EL (cell line): ENCODE data around the gene USP22.
A peak's percentile ranks its signal among the peaks of the same experiment; 100 is the strongest.
"Not testable (repeated sequence)": the region's sequence is repeated elsewhere in the genome, so short reads cannot be mapped to it uniquely, and the experiment has no call there.

Experiments
- DNase-seq: peaks from one replicate; pipeline ENCODE4 v3.0.0-alpha.2; 2016

USP22 gene

DNA sequence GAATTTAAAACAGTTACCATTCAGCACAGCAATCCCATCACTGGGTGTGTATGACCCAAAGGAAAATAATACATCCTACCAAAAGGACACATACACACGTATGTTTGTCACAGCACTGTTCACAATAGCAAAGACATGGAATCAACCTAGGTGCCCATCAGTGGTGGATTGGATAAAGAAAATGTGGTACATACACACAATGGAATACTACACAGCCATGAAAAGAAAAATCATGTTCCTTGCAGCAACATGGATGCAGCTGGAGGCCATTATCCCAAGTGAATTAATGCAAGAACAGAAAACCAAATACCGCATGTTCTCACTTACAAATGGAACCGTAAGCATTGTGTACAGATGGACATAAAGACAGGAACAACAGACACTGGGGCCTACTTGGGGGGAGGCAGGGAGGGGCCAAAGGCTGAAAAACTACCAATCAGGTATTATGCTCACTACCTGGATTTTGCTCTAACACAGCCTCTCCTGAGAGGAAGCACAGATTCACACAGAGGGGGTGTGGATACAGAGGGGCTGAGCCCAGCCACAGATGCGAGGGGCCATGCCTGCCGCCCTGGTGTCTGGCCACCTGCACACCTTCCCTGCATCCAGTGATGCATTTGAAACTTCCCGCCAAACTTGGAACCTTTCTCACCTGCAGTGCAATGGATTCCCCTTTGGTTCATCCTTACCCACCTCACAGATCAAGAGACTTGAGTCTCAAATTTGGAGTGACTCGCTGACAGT is 55.9 kb downstream of the USP22 start:
- no peak for DNase-seq

- no peak for DNase-seq
Observed at GRCh38 chr17:20983359-20983637, 59.5 kb downstream of the USP22 start.

GRCh38 chr17:20982589-20983358 is 60.0 kb downstream of the USP22 start:
- DNase-seq = no peak

GRCh38 chr17:20981046-20981920 is 61.5 kb downstream of the USP22 start:
- DNase-seq = no peak

DNA sequence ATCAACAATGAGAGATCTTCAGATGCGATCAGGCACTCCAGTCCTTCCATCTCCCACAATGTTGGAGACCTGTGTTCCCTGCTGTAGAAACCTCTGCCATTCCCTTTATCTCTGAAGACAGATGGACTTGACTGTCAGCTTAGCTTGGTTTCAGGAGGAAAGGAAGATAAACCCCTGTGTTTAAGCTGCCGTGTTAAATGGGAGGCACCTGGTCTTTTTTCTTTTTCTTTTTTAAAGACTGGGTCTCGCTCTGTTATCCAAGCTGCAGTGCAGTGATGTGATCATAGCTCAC is 63.1 kb downstream of the USP22 start:
- no peak for DNase-seq

GRCh38 chr17:20979007-20979791 is 63.6 kb downstream of the USP22 start:
- DNase-seq = not testable (repeated sequence)

- DNase-seq = not testable (repeated sequence)
Observed at GRCh38 chr17:20977609-20978253, 65.1 kb downstream of the USP22 start.

GRCh38 chr17:20975566-20975965 is 67.2 kb downstream of the USP22 start:
- DNase-seq = no peak

- no peak for DNase-seq
Observed at GRCh38 chr17:20970329-20970728, 72.5 kb downstream of the USP22 start.

GRCh38 chr17:20968913-20969616 is 73.7 kb downstream of the USP22 start:
- DNase-seq = no peak

DNA sequence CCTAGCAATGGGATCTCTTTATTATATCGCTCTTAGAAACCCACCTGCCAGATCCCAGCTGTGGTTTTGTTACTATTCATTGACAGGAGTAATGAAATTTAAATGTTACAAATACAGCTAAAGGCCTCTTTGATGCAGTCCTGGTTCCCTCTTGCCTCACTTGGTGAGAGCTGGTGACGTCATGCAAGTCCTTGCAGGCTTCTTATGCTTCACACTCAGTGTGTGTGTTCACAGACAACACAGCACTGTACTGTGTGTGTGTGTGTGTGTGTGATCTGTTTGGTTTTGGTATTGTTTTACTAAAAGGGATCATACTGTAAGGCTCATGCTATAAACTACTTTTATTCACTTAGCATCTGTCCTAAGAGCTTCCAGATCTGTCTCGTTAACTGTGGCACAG is 75.0 kb downstream of the USP22 start:
- DNase-seq = no peak

DNA sequence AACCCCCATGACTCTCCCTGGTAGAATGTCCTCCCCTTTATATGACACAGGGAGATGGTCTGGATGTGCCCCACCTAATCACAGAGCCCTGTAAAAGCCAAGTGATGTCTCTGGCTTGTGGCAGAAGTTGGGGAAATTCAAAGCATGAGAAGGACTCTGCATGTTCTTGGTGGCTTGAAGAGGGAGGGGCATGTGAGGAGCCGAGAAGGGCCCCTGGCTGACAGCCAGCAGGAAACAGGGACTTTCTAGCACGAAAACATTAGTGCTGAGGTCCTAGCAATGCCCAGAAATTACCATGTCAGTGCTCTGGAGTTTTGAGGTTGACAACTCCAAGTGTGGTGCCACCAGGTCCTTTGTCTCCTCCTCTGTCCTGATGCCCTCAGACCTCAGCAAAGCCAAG is 75.9 kb downstream of the USP22 start:
- no peak for DNase-seq

GRCh38 chr17:20965492-20965891 is 77.3 kb downstream of the USP22 start:
- no peak for DNase-seq

- DNase-seq = peak; percentile 45
Observed at GRCh38 chr17:20961586-20961985, 81.2 kb downstream of the USP22 start.

DNA sequence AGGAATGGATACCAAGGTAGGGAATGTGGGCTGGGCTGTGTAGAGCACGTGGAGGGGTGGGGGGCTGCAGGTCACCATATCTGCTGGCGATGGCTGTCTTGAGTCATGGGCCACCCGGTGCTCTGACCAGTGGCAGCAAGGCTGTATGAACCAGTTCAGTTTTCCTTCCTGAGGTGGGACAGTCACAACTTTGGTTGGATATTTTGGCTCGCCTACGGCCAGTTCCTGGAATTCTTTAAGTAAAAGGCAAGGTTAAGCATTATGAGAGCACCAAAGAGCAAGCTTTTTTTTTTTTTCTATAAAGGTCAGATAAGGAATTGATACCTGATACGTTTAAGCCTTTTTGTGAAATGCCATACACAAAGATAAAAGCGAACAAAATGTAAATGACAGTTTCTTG is 81.9 kb downstream of the USP22 start:
- no peak for DNase-seq

- peak; percentile 19 for DNase-seq
Observed at GRCh38 chr17:20955427-20956323, 87.1 kb downstream of the USP22 start.

DNA sequence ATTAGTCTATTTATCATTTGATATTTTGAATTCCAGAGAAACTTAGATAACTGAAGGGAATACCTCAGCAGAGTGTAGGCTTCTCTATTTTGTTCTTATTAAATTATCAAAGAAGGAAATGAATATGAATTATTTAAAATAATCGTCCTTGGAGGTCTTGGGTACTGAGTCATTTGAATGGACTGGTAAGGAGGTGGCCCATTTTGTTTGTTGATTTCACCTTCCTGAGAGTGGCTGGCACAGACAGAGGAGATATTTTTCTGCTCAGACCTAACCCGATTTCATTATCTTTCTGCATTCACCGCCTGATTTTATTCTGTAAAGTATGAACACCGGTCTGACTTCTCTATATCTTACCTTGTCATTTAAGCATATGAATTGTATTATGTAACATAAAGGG is 88.0 kb downstream of the USP22 start:
- no peak for DNase-seq

- DNase-seq = no peak
Observed at GRCh38 chr17:20952183-20952582, 90.6 kb downstream of the USP22 start.
